Loucy (cell line): ENCODE data around the gene FAM234A.

Experiments used
- EZH2phosphoT487 ChIP-seq: fragments of 200-600 bp; IDR thresholded peaks from 2 replicates; pipeline ENCODE4 v1.6.1; 2018; ENCODE audit warnings: antibody characterized with exemption, mild to moderate bottlenecking, moderate library complexity, borderline replicate concordance
- TF ChIP-seq, protein P1 (sequence below): fragments of 200-600 bp; sonication (generic); conservative IDR thresholded peaks from 2 replicates; pipeline ENCODE4 v1.5.1; 2014; ENCODE audit warnings: mild to moderate bottlenecking, antibody characterized with exemption, low read length

DNA sequence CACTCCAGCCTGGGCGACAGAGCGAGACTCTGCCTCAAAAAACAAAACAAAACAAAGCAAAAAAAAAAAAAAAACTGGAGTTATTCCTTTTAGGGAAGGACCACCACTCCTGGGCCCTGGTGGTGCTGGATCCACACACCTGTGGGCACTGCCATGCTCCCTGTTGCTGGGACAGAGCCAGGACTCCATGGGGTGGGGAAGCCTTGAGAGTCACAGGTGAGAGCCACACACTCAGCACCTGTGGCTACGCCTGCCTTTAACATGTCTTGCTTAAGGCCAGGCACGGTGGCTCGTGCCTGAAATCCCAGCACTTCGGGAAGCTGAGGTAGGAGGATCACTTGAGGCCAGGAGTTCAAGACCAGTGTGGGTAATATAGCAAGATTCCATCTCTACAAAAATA is 66.6 kb downstream of the FAM234A start:
- TF ChIP-seq, protein P1, sequence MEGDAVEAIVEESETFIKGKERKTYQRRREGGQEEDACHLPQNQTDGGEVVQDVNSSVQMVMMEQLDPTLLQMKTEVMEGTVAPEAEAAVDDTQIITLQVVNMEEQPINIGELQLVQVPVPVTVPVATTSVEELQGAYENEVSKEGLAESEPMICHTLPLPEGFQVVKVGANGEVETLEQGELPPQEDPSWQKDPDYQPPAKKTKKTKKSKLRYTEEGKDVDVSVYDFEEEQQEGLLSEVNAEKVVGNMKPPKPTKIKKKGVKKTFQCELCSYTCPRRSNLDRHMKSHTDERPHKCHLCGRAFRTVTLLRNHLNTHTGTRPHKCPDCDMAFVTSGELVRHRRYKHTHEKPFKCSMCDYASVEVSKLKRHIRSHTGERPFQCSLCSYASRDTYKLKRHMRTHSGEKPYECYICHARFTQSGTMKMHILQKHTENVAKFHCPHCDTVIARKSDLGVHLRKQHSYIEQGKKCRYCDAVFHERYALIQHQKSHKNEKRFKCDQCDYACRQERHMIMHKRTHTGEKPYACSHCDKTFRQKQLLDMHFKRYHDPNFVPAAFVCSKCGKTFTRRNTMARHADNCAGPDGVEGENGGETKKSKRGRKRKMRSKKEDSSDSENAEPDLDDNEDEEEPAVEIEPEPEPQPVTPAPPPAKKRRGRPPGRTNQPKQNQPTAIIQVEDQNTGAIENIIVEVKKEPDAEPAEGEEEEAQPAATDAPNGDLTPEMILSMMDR, result no peak
- TF ChIP-seq EZH2phosphoT487, result no peak
